Loucy (cell line): ENCODE data around the gene TACC3.

Experiments used
- H2AFZ ChIP-seq: fragments of 200-600 bp; sonication (generic); 2 replicates; pipeline ENCODE4 v1.6.0; 2016; ENCODE audit warnings: antibody characterized with exemption, mild to moderate bottlenecking, low read length, moderate library complexity
- H3F3A ChIP-seq: fragments of 200-600 bp; 2 replicates; pipeline ENCODE4 v1.6.0; 2016; ENCODE audit warnings: antibody characterized with exemption, low read depth, mild to moderate bottlenecking
- H3K27me3 ChIP-seq: fragments of 200-600 bp; sonication (generic); 2 replicates; pipeline ENCODE4 v1.6.1; 2014; ENCODE audit warnings: low read length, mild to moderate bottlenecking; ENCODE audit not compliant: insufficient read depth, poor library complexity, severe bottlenecking
- H3K36me3 ChIP-seq: fragments of 200-600 bp; sonication (generic); 2 replicates; pipeline ENCODE4 v1.6.1; 2016; ENCODE audit warnings: low read length; ENCODE audit not compliant: insufficient read depth
- H3K4me1 ChIP-seq: fragments of 200-600 bp; sonication (generic); 2 replicates; pipeline ENCODE4 v1.5.1; 2014; ENCODE audit warnings: low read length, mild to moderate bottlenecking; ENCODE audit not compliant: insufficient read depth, poor library complexity, severe bottlenecking
- H3K4me2 ChIP-seq: fragments of 200-600 bp; sonication (generic); 2 replicates; pipeline ENCODE4 v1.6.0; 2014; ENCODE audit warnings: antibody characterized with exemption, low read length, low read depth, mild to moderate bottlenecking; ENCODE audit not compliant: poor library complexity, severe bottlenecking
- H3K4me3 ChIP-seq: fragments of 200-600 bp; sonication (generic); 2 replicates; pipeline ENCODE4 v1.5.1; 2014; ENCODE audit warnings: low read length, mild to moderate bottlenecking, mixed read lengths; ENCODE audit not compliant: poor library complexity, severe bottlenecking
- H3K79me2 ChIP-seq: fragments of 200-600 bp; sonication (generic); 2 replicates; pipeline ENCODE4 v1.6.1; 2014; ENCODE audit warnings: low read length; ENCODE audit not compliant: insufficient read depth
- H3K9ac ChIP-seq: fragments of 200-600 bp; sonication (generic); 2 replicates; pipeline ENCODE4 v1.6.0; 2014; ENCODE audit warnings: mild to moderate bottlenecking, low read depth, low read length, moderate library complexity; ENCODE audit not compliant: poor library complexity, severe bottlenecking
- H3K9me2 ChIP-seq: fragments of 200-600 bp; sonication (generic); replicated peaks from 2 replicates; pipeline ENCODE4 v1.6.1; 2016; ENCODE audit warnings: low read depth, low read length, mixed read lengths
- H3K9me3 ChIP-seq: fragments of 200-600 bp; sonication (generic); 2 replicates; pipeline ENCODE4 v1.6.1; 2014; ENCODE audit warnings: mild to moderate bottlenecking, antibody characterized with exemption, low read length, low read depth; ENCODE audit not compliant: insufficient read depth
- H4K20me1 ChIP-seq: fragments of 200-600 bp; sonication (generic); 2 replicates; pipeline ENCODE4 v1.6.0; 2014; ENCODE audit warnings: antibody characterized with exemption, low read length, mild to moderate bottlenecking; ENCODE audit not compliant: insufficient read depth, poor library complexity, severe bottlenecking
- EZH2phosphoT487 ChIP-seq: fragments of 200-600 bp; IDR thresholded peaks from 2 replicates; pipeline ENCODE4 v1.6.1; 2018; ENCODE audit warnings: antibody characterized with exemption, mild to moderate bottlenecking, moderate library complexity, borderline replicate concordance
- TF ChIP-seq, protein P1 (sequence below): fragments of 200-600 bp; sonication (generic); conservative IDR thresholded peaks from 2 replicates; pipeline ENCODE4 v1.5.1; 2014; ENCODE audit warnings: mild to moderate bottlenecking, antibody characterized with exemption, low read length

The TACC3 gene

GRCh38 chr4:1753294-1753696, 32.0 kb downstream of the TACC3 start:
- TF ChIP-seq, protein P1, sequence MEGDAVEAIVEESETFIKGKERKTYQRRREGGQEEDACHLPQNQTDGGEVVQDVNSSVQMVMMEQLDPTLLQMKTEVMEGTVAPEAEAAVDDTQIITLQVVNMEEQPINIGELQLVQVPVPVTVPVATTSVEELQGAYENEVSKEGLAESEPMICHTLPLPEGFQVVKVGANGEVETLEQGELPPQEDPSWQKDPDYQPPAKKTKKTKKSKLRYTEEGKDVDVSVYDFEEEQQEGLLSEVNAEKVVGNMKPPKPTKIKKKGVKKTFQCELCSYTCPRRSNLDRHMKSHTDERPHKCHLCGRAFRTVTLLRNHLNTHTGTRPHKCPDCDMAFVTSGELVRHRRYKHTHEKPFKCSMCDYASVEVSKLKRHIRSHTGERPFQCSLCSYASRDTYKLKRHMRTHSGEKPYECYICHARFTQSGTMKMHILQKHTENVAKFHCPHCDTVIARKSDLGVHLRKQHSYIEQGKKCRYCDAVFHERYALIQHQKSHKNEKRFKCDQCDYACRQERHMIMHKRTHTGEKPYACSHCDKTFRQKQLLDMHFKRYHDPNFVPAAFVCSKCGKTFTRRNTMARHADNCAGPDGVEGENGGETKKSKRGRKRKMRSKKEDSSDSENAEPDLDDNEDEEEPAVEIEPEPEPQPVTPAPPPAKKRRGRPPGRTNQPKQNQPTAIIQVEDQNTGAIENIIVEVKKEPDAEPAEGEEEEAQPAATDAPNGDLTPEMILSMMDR: no peak
- TF ChIP-seq EZH2phosphoT487: no peak
- H3K79me2 ChIP-seq: no peaks in the 10 kb centered on the region

DNA sequence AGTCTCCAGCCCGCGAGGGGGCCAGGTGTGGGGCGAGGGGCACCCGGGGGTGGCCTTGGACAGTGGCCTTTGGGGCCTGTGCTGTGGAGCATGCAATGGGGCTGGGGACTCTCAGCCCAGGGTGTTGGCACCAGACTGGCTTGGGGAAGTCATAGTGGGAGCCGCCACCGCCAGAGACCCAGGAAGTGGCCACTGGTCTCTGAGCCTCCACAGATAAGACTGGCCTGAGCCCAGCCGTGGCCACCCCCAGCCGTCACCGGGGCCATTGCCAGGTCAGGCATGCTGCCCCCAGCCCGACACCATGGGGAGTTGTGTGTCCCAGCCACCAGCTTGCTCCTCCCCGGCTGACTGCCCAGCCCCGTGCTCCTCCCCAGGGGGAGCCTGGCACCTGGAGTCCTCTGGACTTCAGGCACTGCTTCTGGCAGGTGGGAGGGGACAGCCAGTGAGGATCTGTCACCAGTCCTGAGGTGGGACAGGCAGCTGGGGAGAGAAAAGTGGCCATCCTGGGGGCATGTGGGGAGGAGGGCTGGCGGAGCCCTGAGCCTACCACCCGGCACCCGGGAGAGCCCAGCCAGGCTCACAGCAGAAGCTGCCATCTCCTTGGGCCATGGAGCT, 32.5 kb downstream of the TACC3 start:
- TF ChIP-seq EZH2phosphoT487: no peak
- TF ChIP-seq, protein P1: no peak
- Histone ChIP-seq H3K9me3 (no peaks in the 10 kb centered on the region), H3K27me3 (no peaks in the 10 kb centered on the region), H2AFZ (no peak overlapping the region), H3K79me2 (no peaks in the 10 kb centered on the region), H3K4me2 (no peak overlapping the region), H3K36me3 (no peaks in the 10 kb centered on the region), H3K9ac (no peak overlapping the region), H3K4me1 (no peaks in the 10 kb centered on the region), H3F3A (no peaks in the 10 kb centered on the region), H3K9me2 (no peaks in the 10 kb centered on the region), H4K20me1 (no peaks in the 10 kb centered on the region), H3K4me3 (no peak overlapping the region)

More at GRCh38 chr4:1753294-1753696, 32.0 kb downstream of the TACC3 start:
- no peak overlapping the region for H2AFZ ChIP-seq
- H3K4me1 ChIP-seq: peaks cover 3% of the 10 kb centered on the region
- no peaks in the 10 kb centered on the region for H3K9me3 ChIP-seq
- no peaks in the 10 kb centered on the region for H3K27me3 ChIP-seq
- no peaks in the 10 kb centered on the region for H3K9me2 ChIP-seq
- no peak overlapping the region for H3K9ac ChIP-seq
- H3K4me3 ChIP-seq: no peak overlapping the region
- H3F3A ChIP-seq: no peaks in the 10 kb centered on the region
- H4K20me1 ChIP-seq: no peaks in the 10 kb centered on the region
- no peaks in the 10 kb centered on the region for H3K36me3 ChIP-seq
- no peak overlapping the region for H3K4me2 ChIP-seq

DNA sequence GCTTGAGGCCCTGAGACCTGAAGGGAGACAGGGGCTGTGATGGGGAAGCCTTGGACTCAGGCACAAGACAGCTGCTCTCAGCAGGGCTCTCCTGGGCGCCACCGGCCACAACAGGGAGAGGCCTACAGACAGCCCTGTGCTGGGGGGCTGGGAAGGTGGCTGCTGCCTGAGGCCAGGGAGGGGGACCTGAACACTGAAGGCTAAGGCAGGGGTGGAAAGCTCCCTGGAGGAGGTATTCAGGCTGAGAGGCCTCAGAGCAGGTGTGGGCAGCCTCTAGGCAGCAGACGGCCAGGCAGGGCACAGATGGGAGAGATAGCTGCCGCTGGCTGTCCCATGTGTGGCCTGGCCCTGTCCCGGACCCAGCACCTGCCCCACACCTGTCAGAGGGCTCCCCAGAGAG, 33.0 kb downstream of the TACC3 start:
- Histone ChIP-seq H3K36me3 (no peaks in the 10 kb centered on the region), H3K4me1 (no peaks in the 10 kb centered on the region), H2AFZ (no peak overlapping the region), H3K79me2 (no peaks in the 10 kb centered on the region), H3K9me3 (no peaks in the 10 kb centered on the region), H3K4me2 (no peak overlapping the region), H3K27me3 (no peaks in the 10 kb centered on the region), H3K4me3 (no peak overlapping the region), H3K9me2 (no peaks in the 10 kb centered on the region), H3K9ac (no peak overlapping the region), H4K20me1 (no peaks in the 10 kb centered on the region), H3F3A (no peaks in the 10 kb centered on the region)
- TF ChIP-seq, protein P1: no peak
- TF ChIP-seq EZH2phosphoT487: no peak
